Amniotic stem cell (primary cell): ENCODE data around the gene SSTR4.
"Not testable (repeated sequence)": the region's sequence is repeated elsewhere in the genome, so short reads cannot be mapped to it uniquely, and the experiment has no call there.

Experiments used
- DNase-seq: peaks from one replicate; lab custom pipeline; 2025; lab: John Stamatoyannopoulos, UW

SSTR4 gene

GRCh38 chr20:23034721-23035671 lies at the start of gene SSTR4:
TSS of gene SSTR4 (plus strand) at chr20:23035312. CDS start at chr20:23035484, 172 bp downstream.
- no peak for DNase-seq

- no peak for DNase-seq
Measured at GRCh38 chr20:22986601-22987000, 48.5 kb upstream of the SSTR4 start.

- DNase-seq = not testable (repeated sequence)
Measured at GRCh38 chr20:22991424-22991823, 43.7 kb upstream of the SSTR4 start.

GRCh38 chr20:22993823-22994222 lies 41.3 kb upstream of the SSTR4 start:
- DNase-seq = no peak

- no peak for DNase-seq
Measured at GRCh38 chr20:22995923-22996322, 39.2 kb upstream of the SSTR4 start.

- no peak for DNase-seq
Measured at GRCh38 chr20:22998476-22998875, 36.6 kb upstream of the SSTR4 start.

GRCh38 chr20:22999756-23000155 lies 35.4 kb upstream of the SSTR4 start:
- DNase-seq = no peak

- no peak for DNase-seq
Measured at GRCh38 chr20:23000232-23000947, 34.7 kb upstream of the SSTR4 start.

GRCh38 chr20:23002276-23002675 lies 32.8 kb upstream of the SSTR4 start:
- no peak for DNase-seq

GRCh38 chr20:23003077-23003635 lies 32.0 kb upstream of the SSTR4 start:
- DNase-seq = no peak

GRCh38 chr20:23003881-23004460 lies 31.1 kb upstream of the SSTR4 start:
- DNase-seq = no peak

- DNase-seq = no peak
Measured at GRCh38 chr20:23005776-23006175, 29.3 kb upstream of the SSTR4 start.

GRCh38 chr20:23007462-23007861 lies 27.6 kb upstream of the SSTR4 start:
- DNase-seq = no peak

- no peak for DNase-seq
Measured at GRCh38 chr20:23007886-23008655, 27.0 kb upstream of the SSTR4 start.

GRCh38 chr20:23008667-23009066 lies 26.4 kb upstream of the SSTR4 start:
- DNase-seq = no peak

- DNase-seq = no peak
Measured at GRCh38 chr20:23009636-23010035, 25.5 kb upstream of the SSTR4 start.

- DNase-seq = no peak
Measured at GRCh38 chr20:23010096-23010495, 25.0 kb upstream of the SSTR4 start.

GRCh38 chr20:23011008-23011721 lies 23.9 kb upstream of the SSTR4 start:
- DNase-seq = no peak

GRCh38 chr20:23013429-23013828 lies 21.7 kb upstream of the SSTR4 start:
- DNase-seq = no peak

- no peak for DNase-seq
Measured at GRCh38 chr20:23017516-23017915, 17.6 kb upstream of the SSTR4 start.

GRCh38 chr20:23018432-23018831 lies 16.7 kb upstream of the SSTR4 start:
- no peak for DNase-seq
